ENCODE data around the gene FBXW7.
"Not testable (repeated sequence)": the region's sequence is repeated elsewhere in the genome, so short reads cannot be mapped to it uniquely, and the experiment has no call there.

DNA sequence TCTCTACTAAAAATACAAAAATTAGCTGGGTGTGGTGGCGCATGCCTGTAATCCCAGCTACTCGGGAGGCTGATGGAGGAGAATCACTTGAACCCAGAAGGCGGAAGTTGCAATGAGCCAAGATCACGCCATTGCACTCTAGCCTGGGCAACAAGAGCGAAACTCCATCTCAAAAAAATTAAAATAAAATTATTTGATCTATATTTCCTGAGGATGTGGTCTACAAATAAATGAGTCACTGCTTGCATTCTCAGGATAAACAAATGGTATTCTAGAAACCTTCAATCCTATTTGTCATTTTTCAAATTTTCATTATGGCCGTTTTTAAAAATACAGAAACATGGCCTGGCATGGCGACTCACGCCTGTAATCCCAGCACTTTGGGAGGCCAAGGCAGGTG, 8.6 kb upstream of the FBXW7 start:
- TF ChIP-seq, protein P1, sequence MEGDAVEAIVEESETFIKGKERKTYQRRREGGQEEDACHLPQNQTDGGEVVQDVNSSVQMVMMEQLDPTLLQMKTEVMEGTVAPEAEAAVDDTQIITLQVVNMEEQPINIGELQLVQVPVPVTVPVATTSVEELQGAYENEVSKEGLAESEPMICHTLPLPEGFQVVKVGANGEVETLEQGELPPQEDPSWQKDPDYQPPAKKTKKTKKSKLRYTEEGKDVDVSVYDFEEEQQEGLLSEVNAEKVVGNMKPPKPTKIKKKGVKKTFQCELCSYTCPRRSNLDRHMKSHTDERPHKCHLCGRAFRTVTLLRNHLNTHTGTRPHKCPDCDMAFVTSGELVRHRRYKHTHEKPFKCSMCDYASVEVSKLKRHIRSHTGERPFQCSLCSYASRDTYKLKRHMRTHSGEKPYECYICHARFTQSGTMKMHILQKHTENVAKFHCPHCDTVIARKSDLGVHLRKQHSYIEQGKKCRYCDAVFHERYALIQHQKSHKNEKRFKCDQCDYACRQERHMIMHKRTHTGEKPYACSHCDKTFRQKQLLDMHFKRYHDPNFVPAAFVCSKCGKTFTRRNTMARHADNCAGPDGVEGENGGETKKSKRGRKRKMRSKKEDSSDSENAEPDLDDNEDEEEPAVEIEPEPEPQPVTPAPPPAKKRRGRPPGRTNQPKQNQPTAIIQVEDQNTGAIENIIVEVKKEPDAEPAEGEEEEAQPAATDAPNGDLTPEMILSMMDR (conservative IDR thresholded peaks at IDR 0.05 in 1 of 2, IDR thresholded peaks at IDR 0.05 in 1 of 2; ENCODE audit: low read depth in 1 of 2, low read length in 2 of 2) = not testable (repeated sequence)
- not testable (repeated sequence) for TF ChIP-seq EZH2 (IDR thresholded peaks at IDR 0.05; ENCODE audit: low read length, missing control alignments)
